Astrocyte (in vitro differentiated cells and primary cell): Measurements from ENCODE around the gene SHC4. TPM values are rescaled to one million over a fixed set of nuclear protein-coding genes. Genes with fewer than 3 reads are reported as not detected.

ENCODE experiments used
- DNase-seq: peaks from one replicate; pipeline ENCODE4 v3.0.0-alpha.2; 2010; ENCODE audit warnings: low read depth
- FAIRE-seq: peaks from 2 replicates; lab custom pipeline; 2011; peaks lifted over from hg19 to GRCh38; lab: Jason Lieb, UNC
- H2AFZ ChIP-seq: 2 replicates; pipeline ENCODE4 v1.6.0; 2012; ENCODE audit warnings: low read depth, low read length, inconsistent platforms
- H3K27ac ChIP-seq: 2 replicates; pipeline ENCODE4 v1.5.1; 2011; ENCODE audit warnings: low read depth, low read length, inconsistent platforms
- H3K27me3 ChIP-seq: 2 replicates; pipeline ENCODE4 v1.6.0; 2011; ENCODE audit warnings: low read length, inconsistent platforms; ENCODE audit not compliant: insufficient read depth
- H3K36me3 ChIP-seq: 2 replicates; pipeline ENCODE4 v1.5.1; 2011; ENCODE audit warnings: low read length, inconsistent platforms; ENCODE audit not compliant: insufficient read depth
- H3K4me1 ChIP-seq: 2 replicates; pipeline ENCODE4 v1.5.1; 2011; ENCODE audit warnings: low read length, inconsistent platforms; ENCODE audit not compliant: insufficient read depth
- H3K4me2 ChIP-seq: 2 replicates; pipeline ENCODE4 v1.6.0; 2012; ENCODE audit warnings: low read length, inconsistent platforms
- H3K4me3 ChIP-seq: 2 replicates; pipeline ENCODE4 v1.5.1; 2011; ENCODE audit warnings: low read depth, mild to moderate bottlenecking, low read length, inconsistent platforms; ENCODE audit not compliant: insufficient read depth
- H3K79me2 ChIP-seq: 2 replicates; pipeline ENCODE4 v1.6.0; 2012; ENCODE audit warnings: mild to moderate bottlenecking, low read length, inconsistent platforms; ENCODE audit not compliant: insufficient read depth
- H3K9ac ChIP-seq: 2 replicates; pipeline ENCODE4 v1.6.0; 2012; ENCODE audit warnings: mild to moderate bottlenecking, low read length, inconsistent platforms
- H3K9me3 ChIP-seq: 2 replicates; pipeline ENCODE4 v1.5.1; 2012; ENCODE audit warnings: low read depth, mild to moderate bottlenecking, low read length, inconsistent platforms; ENCODE audit not compliant: insufficient read depth
- H4K20me1 ChIP-seq: 2 replicates; pipeline ENCODE4 v1.6.0; 2012; ENCODE audit warnings: low read length, inconsistent platforms; ENCODE audit not compliant: insufficient read depth
- H3K27ac Mint-ChIP-seq: one replicate; pipeline ENCODE4 v1.8.0; 2021; ENCODE audit warnings: mild to moderate bottlenecking, mixed read lengths; ENCODE audit not compliant: unreplicated experiment
- H3K27me3 Mint-ChIP-seq: one replicate; pipeline ENCODE4 v1.8.0; 2021; ENCODE audit warnings: low read depth, mixed read lengths; ENCODE audit not compliant: unreplicated experiment
- H3K36me3 Mint-ChIP-seq: one replicate; pipeline ENCODE4 v1.8.0; 2021; ENCODE audit warnings: low read depth, mixed read lengths; ENCODE audit not compliant: unreplicated experiment
- H3K4me1 Mint-ChIP-seq: one replicate; pipeline ENCODE4 v1.8.0; 2021; ENCODE audit warnings: low read depth, mixed read lengths; ENCODE audit not compliant: unreplicated experiment
- H3K4me3 Mint-ChIP-seq: one replicate; pipeline ENCODE4 v1.8.0; 2021; ENCODE audit warnings: mild to moderate bottlenecking, moderate library complexity, mixed read lengths; ENCODE audit not compliant: unreplicated experiment
- H3K9me3 Mint-ChIP-seq: one replicate; pipeline ENCODE4 v1.8.0; 2021; ENCODE audit warnings: mild to moderate bottlenecking, mixed read lengths; ENCODE audit not compliant: unreplicated experiment
- EZH2 ChIP-seq: IDR thresholded peaks from 2 replicates; pipeline ENCODE4 v1.6.1; 2012; ENCODE audit warnings: mild to moderate bottlenecking, low read length, inconsistent platforms; ENCODE audit not compliant: insufficient read depth
- total RNA-seq: library from RNA; stranded (reverse); gene quantifications from 2 replicates; pipeline ENCODE4 v1.2.1, GENCODE V29; 2021
- TF ChIP-seq, protein P1 (sequence below): IDR thresholded peaks from 2 replicates; pipeline ENCODE4 v1.5.1; 2011; ENCODE audit warnings: low read depth, mild to moderate bottlenecking, inconsistent platforms, low read length, moderate library complexity; ENCODE audit not compliant: insufficient read depth

SHC4 gene
- total RNA-seq, 1 donor from 2014 or later: 2.7 TPM

DNA sequence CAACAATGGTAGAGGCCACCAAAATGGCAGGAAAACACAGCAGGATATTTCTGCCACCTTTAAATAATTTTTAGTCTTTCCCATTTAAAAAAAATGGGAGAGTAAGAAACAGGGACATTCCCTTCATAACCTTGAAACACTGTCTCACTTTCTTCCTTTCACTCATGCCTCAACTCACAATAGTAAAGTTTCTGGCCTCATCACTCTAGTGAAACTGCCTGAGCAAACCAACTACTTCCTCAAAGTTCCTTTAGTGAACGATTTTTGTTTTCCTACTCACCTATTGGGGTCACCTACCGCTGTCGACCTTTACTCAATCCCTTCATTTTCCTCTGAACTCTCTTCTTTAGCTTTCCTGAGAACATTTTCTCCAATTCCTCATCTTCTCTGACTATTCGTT lies 33.0 kb downstream of the SHC4 start:
- no peaks in the 10 kb centered on the region for H3K79me2 ChIP-seq
- no peak overlapping the region for H3K4me2 ChIP-seq
- no peak overlapping the region for H3K9ac ChIP-seq
- FAIRE-seq (no peak), DNase-seq (no peak)
- no peak for TF ChIP-seq EZH2
- TF ChIP-seq, protein P1, sequence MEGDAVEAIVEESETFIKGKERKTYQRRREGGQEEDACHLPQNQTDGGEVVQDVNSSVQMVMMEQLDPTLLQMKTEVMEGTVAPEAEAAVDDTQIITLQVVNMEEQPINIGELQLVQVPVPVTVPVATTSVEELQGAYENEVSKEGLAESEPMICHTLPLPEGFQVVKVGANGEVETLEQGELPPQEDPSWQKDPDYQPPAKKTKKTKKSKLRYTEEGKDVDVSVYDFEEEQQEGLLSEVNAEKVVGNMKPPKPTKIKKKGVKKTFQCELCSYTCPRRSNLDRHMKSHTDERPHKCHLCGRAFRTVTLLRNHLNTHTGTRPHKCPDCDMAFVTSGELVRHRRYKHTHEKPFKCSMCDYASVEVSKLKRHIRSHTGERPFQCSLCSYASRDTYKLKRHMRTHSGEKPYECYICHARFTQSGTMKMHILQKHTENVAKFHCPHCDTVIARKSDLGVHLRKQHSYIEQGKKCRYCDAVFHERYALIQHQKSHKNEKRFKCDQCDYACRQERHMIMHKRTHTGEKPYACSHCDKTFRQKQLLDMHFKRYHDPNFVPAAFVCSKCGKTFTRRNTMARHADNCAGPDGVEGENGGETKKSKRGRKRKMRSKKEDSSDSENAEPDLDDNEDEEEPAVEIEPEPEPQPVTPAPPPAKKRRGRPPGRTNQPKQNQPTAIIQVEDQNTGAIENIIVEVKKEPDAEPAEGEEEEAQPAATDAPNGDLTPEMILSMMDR: no peak
- H3K4me1 ChIP-seq: peaks cover 18% of the 10 kb centered on the region
- H4K20me1 ChIP-seq: no peaks in the 10 kb centered on the region
- Mint-ChIP-seq H3K9me3 (no peaks in the 10 kb centered on the region), H3K4me3 (no peak overlapping the region), H3K27ac (peak overlapping the region; percentile 20), H3K4me1 (peaks cover 38% of the 10 kb centered on the region), H3K36me3 (no peaks in the 10 kb centered on the region), H3K27me3 (no peaks in the 10 kb centered on the region)
- no peaks in the 10 kb centered on the region for H3K27me3 ChIP-seq
- no peak overlapping the region for H2AFZ ChIP-seq
- no peaks in the 10 kb centered on the region for H3K9me3 ChIP-seq
- no peak overlapping the region for H3K4me3 ChIP-seq
- no peaks in the 10 kb centered on the region for H3K36me3 ChIP-seq
- H3K27ac ChIP-seq: no peak overlapping the region

DNA sequence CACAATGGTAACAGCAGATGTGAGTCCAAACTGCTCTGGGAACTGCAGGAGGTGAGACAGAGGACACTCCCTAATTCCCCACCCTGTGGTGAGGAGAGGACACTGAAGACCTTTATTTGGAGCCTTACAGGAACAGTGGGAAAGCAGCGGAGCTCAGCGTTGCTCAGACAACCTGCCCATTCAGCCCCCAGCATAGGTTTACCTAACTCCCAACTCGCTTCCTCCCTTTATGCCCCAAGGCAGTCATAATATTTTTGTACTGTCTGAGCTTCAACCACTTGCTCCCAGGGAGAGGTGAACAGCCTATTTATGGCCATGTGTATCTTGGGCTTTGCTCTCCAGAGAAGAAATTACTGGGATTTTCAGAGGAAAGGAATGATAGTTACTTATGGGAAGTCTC lies 34.1 kb downstream of the SHC4 start:
- no peaks in the 10 kb centered on the region for H3K36me3 ChIP-seq
- H2AFZ ChIP-seq: no peak overlapping the region
- Mint-ChIP-seq H3K27me3 (no peaks in the 10 kb centered on the region), H3K36me3 (no peaks in the 10 kb centered on the region), H3K9me3 (no peaks in the 10 kb centered on the region), H3K4me1 (peaks cover 43% of the 10 kb centered on the region), H3K27ac (no peak overlapping the region), H3K4me3 (no peak overlapping the region)
- FAIRE-seq: no peak
- no peaks in the 10 kb centered on the region for H3K79me2 ChIP-seq
- no peaks in the 10 kb centered on the region for H4K20me1 ChIP-seq
- H3K9ac ChIP-seq: peak overlapping the region; percentile 32
- no peaks in the 10 kb centered on the region for H3K27me3 ChIP-seq
- H3K4me3 ChIP-seq: no peak overlapping the region
- no peaks in the 10 kb centered on the region for H3K9me3 ChIP-seq
- H3K27ac ChIP-seq: peak overlapping the region; percentile 45
- DNase-seq: no peak
- peaks cover 21% of the 10 kb centered on the region for H3K4me1 ChIP-seq
- H3K4me2 ChIP-seq: peak overlapping the region; percentile 37
- TF ChIP-seq, protein P1: no peak
- TF ChIP-seq EZH2: no peak

DNA sequence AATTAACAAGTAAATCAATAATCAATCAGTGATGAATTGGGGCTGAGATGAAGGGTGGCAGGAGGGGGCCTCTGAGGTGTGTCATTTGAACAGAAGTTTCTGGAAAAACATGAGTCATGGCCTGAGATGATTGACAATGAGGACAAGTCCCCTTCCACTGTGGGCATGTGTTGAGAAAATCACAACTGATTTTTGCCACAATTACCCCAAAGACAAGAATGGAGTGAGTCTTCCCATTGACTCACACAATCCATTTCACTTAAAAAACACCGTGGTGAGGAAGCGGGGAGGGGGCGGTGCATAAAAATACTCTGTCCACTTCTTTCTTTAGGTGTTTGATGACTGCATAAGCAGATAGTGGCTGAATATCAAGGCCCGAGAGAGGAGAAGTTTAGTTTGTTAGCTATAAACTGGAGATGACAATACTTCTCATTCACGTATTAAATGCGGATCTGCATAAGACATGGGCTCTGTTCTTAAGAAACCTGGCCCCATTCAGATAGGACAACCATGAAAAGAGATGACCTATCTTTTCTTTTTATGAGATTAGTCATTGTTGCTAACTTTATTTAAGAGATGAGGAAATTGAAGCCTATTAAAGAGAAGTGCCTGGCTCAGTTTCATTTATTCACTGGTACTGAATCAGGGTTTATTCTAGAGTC lies 34.7 kb downstream of the SHC4 start:
- peaks cover 49% of the 10 kb centered on the region for H3K4me1 Mint-ChIP-seq
- Histone ChIP-seq H3K4me3 (no peak overlapping the region), H3K4me1 (peaks cover 21% of the 10 kb centered on the region), H3K27me3 (no peaks in the 10 kb centered on the region), H3K36me3 (no peaks in the 10 kb centered on the region), H3K9me3 (no peaks in the 10 kb centered on the region), H3K4me2 (peak overlapping the region; percentile 37), H2AFZ (no peak overlapping the region), H3K27ac (peak overlapping the region; percentile 45), H4K20me1 (no peaks in the 10 kb centered on the region), H3K9ac (peak overlapping the region; percentile 32), H3K79me2 (no peaks in the 10 kb centered on the region)
- H3K27ac Mint-ChIP-seq: peak overlapping the region; percentile 63
- DNase-seq (peak; percentile 63), FAIRE-seq (no peak)
- H3K36me3 Mint-ChIP-seq: no peaks in the 10 kb centered on the region
- H3K9me3 Mint-ChIP-seq: no peaks in the 10 kb centered on the region
- no peak for TF ChIP-seq EZH2
- TF ChIP-seq, protein P1: no peak
- no peak overlapping the region for H3K4me3 Mint-ChIP-seq
- no peaks in the 10 kb centered on the region for H3K27me3 Mint-ChIP-seq
